ENCODE data around the gene TMEM187. TPM values are rescaled to one million over a fixed set of nuclear protein-coding genes. Genes with fewer than 3 reads are reported as not detected.

Gene TMEM187
- total and polyA plus RNA-seq, 2 donors (not counting 3 experiments of a cell fraction or from before 2014, with no cell fraction given), result 2.6 to 15.7 TPM

- FAIRE-seq (peak; percentile 84), DNase-seq (ENCODE audit: low read depth, low spot score) (peak; percentile 37)
- no TSS peak for BruUV-seq (replicated peaks)
Observed at GRCh38 chrX:154019633-154020528, 47.3 kb downstream of the TMEM187 start, which contains the start of gene IRAK1. TSS of gene IRAK1 (minus strand) at chrX:154019902. CDS start at chrX:154019812, 90 bp downstream.

More at GRCh38 chrX:154019633-154020528, 47.3 kb downstream of the TMEM187 start, which contains the start of gene IRAK1:
- H3K9me1 ChIP-seq (replicated peaks; ENCODE audit: control insufficient read depth, extremely low read depth, insufficient read depth, low read length), result no peaks in the 10 kb centered on the region
- intact Hi-C loops (cut with micrococcal nuclease) (loop anchor here (1.0 to 2.0 kb wide), 2 partner anchors 48 to 77 kb away; partner anchors contain the start of genes MECP2 and TMEM187), dilution Hi-C loops (cut with MboI; ENCODE audit: extremely low pct_ligation_motif_present, low sequenced_read_pairs) (no loop called here)
- H3K4me1 ChIP-seq (ENCODE audit: control insufficient read depth, extremely low read depth, insufficient read depth, low read length), result peaks cover 25% of the 10 kb centered on the region
- peak within 1 kb of the TSS; percentile 82 for H3K9ac ChIP-seq (replicated peaks; ENCODE audit: extremely low read depth, insufficient read depth, low read length)
- no peaks in the 10 kb centered on the region for H4K20me1 ChIP-seq (replicated peaks; ENCODE audit: control insufficient read depth, extremely low read depth, insufficient read depth, low read length)
- no peaks in the 10 kb centered on the region for H3K27me3 ChIP-seq (ENCODE audit: control insufficient read depth in 2 of 2, insufficient read depth in 2 of 2, low read length in 2 of 2)
- ChIA-PET CTCF (interaction anchor here (0.5 to 3.5 kb wide), 3 partner anchors 27 to 296 kb away, joined by 3 to 14 read pairs (median 4); no protein-coding TSS in a partner anchor), POLR2A (no interaction called here)
- no peak within 1 kb of the TSS for H2AFZ ChIP-seq (ENCODE audit: low read depth, low read length)
- H3K4me3 ChIP-seq (replicated peaks in 1 of 3; ENCODE audit: insufficient read depth in 1 of 3, low read depth in 1 of 3, low read length in 3 of 3), result peak within 1 kb of the TSS; percentile 44 to 69 (median 59)
- H3K4me2 ChIP-seq (ENCODE audit: insufficient read depth, low read length), result peak within 1 kb of the TSS; percentile 82
- peak within 1 kb of the TSS; percentile 90 for H3K27ac ChIP-seq (ENCODE audit: insufficient read depth, low read depth, low read length)
- peaks cover 28% of the 10 kb centered on the region for H3K79me2 ChIP-seq (ENCODE audit: control insufficient read depth, insufficient read depth, low read length)
- H3K9me3 ChIP-seq (replicated peaks; ENCODE audit: control insufficient read depth, insufficient read depth, low read length), result no peaks in the 10 kb centered on the region
- TF ChIP-seq EZH2 (IDR thresholded peaks at IDR 0.05; ENCODE audit: borderline replicate concordance, low read depth, low read length, severe bottlenecking), result no peak
- TF ChIP-seq POLR2AphosphoS5 (IDR thresholded peaks at IDR 0.05; ENCODE audit: insufficient read depth, low read depth, low read length), result peak; percentile 78
- TF ChIP-seq, protein P1, sequence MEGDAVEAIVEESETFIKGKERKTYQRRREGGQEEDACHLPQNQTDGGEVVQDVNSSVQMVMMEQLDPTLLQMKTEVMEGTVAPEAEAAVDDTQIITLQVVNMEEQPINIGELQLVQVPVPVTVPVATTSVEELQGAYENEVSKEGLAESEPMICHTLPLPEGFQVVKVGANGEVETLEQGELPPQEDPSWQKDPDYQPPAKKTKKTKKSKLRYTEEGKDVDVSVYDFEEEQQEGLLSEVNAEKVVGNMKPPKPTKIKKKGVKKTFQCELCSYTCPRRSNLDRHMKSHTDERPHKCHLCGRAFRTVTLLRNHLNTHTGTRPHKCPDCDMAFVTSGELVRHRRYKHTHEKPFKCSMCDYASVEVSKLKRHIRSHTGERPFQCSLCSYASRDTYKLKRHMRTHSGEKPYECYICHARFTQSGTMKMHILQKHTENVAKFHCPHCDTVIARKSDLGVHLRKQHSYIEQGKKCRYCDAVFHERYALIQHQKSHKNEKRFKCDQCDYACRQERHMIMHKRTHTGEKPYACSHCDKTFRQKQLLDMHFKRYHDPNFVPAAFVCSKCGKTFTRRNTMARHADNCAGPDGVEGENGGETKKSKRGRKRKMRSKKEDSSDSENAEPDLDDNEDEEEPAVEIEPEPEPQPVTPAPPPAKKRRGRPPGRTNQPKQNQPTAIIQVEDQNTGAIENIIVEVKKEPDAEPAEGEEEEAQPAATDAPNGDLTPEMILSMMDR (IDR thresholded peaks at IDR 0.05; ENCODE audit: extremely low read depth in 1 of 2, insufficient read depth in 1 of 2, low read depth in 1 of 2, low read length in 2 of 2), result no peak
- peak; percentile 42 for TF ChIP-seq MYC (IDR thresholded peaks at IDR 0.05; ENCODE audit: low read depth, low read length)
- H3K36me3 ChIP-seq (ENCODE audit: control insufficient read depth in 2 of 2, extremely low read depth in 1 of 2, insufficient read depth in 2 of 2, low read length in 2 of 2), result peaks cover 0 to 17% of the 10 kb centered on the region in 2 experiments

Measured in endothelial cell of umbilical vein (primary cell).